HG02884 (cell line): ENCODE results near the gene OOEP.
A peak's percentile ranks its signal among the peaks of the same experiment; 100 is the strongest.

Experiments
- ATAC-seq: cut with Tn5 transposase; IDR thresholded peaks from one replicate; pipeline ENCODE4 v1.9.1; 2021; ENCODE audit warnings: mild to moderate bottlenecking, moderate library complexity; ENCODE audit not compliant: unreplicated experiment

Gene OOEP

GRCh38 chr6:73367761-73368355 is 1.8 kb downstream of the OOEP start:
- ATAC-seq = no peak

- ATAC-seq = no peak
Observed at GRCh38 chr6:73364549-73364948, 5.1 kb downstream of the OOEP start.

GRCh38 chr6:73364121-73364520 is 5.6 kb downstream of the OOEP start:
- ATAC-seq = no peak

GRCh38 chr6:73363537-73363875 is 6.2 kb downstream of the OOEP start:
- ATAC-seq = no peak

- no peak for ATAC-seq
Observed at GRCh38 chr6:73362869-73363536, 6.7 kb downstream of the OOEP start.

- ATAC-seq = no peak
Observed at GRCh38 chr6:73362358-73362757, 7.3 kb downstream of the OOEP start, which contains the start of gene KHDC3L. Gene KHDC3L (plus strand): TSS chr6:73362658. CDS start chr6:73362730, 72 bp downstream.

GRCh38 chr6:73353636-73354593 is 15.8 kb downstream of the OOEP start, which contains the start of gene DPPA5:
Gene DPPA5 (minus strand): TSS chr6:73354276. CDS start chr6:73354225, 51 bp downstream.
- ATAC-seq = no peak

GRCh38 chr6:73349311-73349710 is 20.4 kb downstream of the OOEP start:
- ATAC-seq = no peak

GRCh38 chr6:73348550-73349204 is 21.0 kb downstream of the OOEP start:
- ATAC-seq = no peak

- no peak for ATAC-seq
Observed at GRCh38 chr6:73343164-73343563, 26.5 kb downstream of the OOEP start.

- no peak for ATAC-seq
Observed at GRCh38 chr6:73342174-73342573, 27.5 kb downstream of the OOEP start.

GRCh38 chr6:73341335-73341734 is 28.4 kb downstream of the OOEP start:
- ATAC-seq = no peak

- no peak for ATAC-seq
Observed at GRCh38 chr6:73340048-73340447, 29.6 kb downstream of the OOEP start.

GRCh38 chr6:73339340-73339739 is 30.4 kb downstream of the OOEP start:
- no peak for ATAC-seq

GRCh38 chr6:73329201-73329600 is 40.5 kb downstream of the OOEP start:
- peak; percentile 83 for ATAC-seq

- ATAC-seq = no peak
Observed at GRCh38 chr6:73328790-73329189, 40.9 kb downstream of the OOEP start.

GRCh38 chr6:73325656-73326055 is 44.0 kb downstream of the OOEP start:
- ATAC-seq = no peak

GRCh38 chr6:73323323-73323722 is 46.4 kb downstream of the OOEP start:
- ATAC-seq = no peak
